A549 treated with AZD9567 at 1 μM for 4 hours (cell line): ENCODE measurements around the gene SUCLG2. TPM values are rescaled to one million over a fixed set of nuclear protein-coding genes. Genes with fewer than 3 reads are reported as not detected.

Source experiments
- total RNA-seq: library from RNA; stranded (reverse); fragments of 200-300 nt; extraction: Qiagen RNA extraction; gene quantifications from 5 replicates; pipeline ENCODE4 v1.2.3, GENCODE V29; 2022; ENCODE audit not compliant: insufficient read depth

SUCLG2 gene
- total RNA-seq = 31.9 to 44.1 TPM (median 40.1 TPM) in 5 replicates

GRCh38 chr3:67654099-67654843 is at the start of gene SUCLG2:
TSS of gene SUCLG2 (minus strand) at chr3:67654612. CDS start at chr3:67654586, 26 bp downstream.

